Liver (tissue), 9 donors: ENCODE results near the gene SIL1. TPM values are rescaled to one million over a fixed set of nuclear protein-coding genes. Genes with fewer than 3 reads are reported as not detected.

Experiments
- DNase-seq: peaks from one replicate; pipeline ENCODE4 v3.0.0-alpha.2; 2017; ENCODE audit warnings: low spot score
- H3K27ac ChIP-seq, 2 donors: one replicate each; pipeline ENCODE4 v1.7.0; 2013; ENCODE audit warnings: inconsistent platforms in 2 of 2, low read length in 2 of 2, control low read depth in 1 of 2, low read depth in 1 of 2, mild to moderate bottlenecking in 1 of 2
- H3K27me3 ChIP-seq, 4 donors: one replicate each; pipeline versions ENCODE4 v1.6.1 to v1.7.0; 2013; ENCODE audit warnings: low read length in 3 of 4, inconsistent platforms in 1 of 4, mild to moderate bottlenecking in 1 of 4, moderate library complexity in 1 of 4; ENCODE audit not compliant: control insufficient read depth in 4 of 4, insufficient read depth in 4 of 4
- H3K36me3 ChIP-seq, 4 donors: one replicate each; pipeline versions ENCODE4 v1.6.1 to v1.7.0; 2013; ENCODE audit warnings: low read length in 3 of 4, mild to moderate bottlenecking in 3 of 4, low read depth in 1 of 4, moderate library complexity in 1 of 4; ENCODE audit not compliant: control insufficient read depth in 4 of 4, insufficient read depth in 3 of 4
- H3K4me1 ChIP-seq, 4 donors: one replicate each; pipeline versions ENCODE4 v1.6.1 to v1.7.0; 2013; ENCODE audit warnings: low read length in 3 of 4, mild to moderate bottlenecking in 3 of 4, moderate library complexity in 1 of 4; ENCODE audit not compliant: control insufficient read depth in 4 of 4, insufficient read depth in 4 of 4
- H3K4me3 ChIP-seq, 3 donors: one replicate each; pipeline versions ENCODE4 v1.6.1 to v1.7.0; 2013; ENCODE audit warnings: low read length in 3 of 3, control low read depth in 1 of 3, low read depth in 1 of 3, mild to moderate bottlenecking in 1 of 3
- H3K9ac ChIP-seq, 2 donors: one replicate each; pipeline ENCODE4 v1.7.0; 2013; ENCODE audit warnings: low read length in 2 of 2, mild to moderate bottlenecking in 2 of 2, moderate library complexity in 2 of 2, control low read depth in 1 of 2, low read depth in 1 of 2
- H3K9me3 ChIP-seq, 4 donors: one replicate each; pipeline versions ENCODE4 v1.6.1 to v1.7.0; 2013; ENCODE audit warnings: low read length in 3 of 4; ENCODE audit not compliant: control insufficient read depth in 4 of 4
- EGR1 ChIP-seq, 2 donors: IDR thresholded peaks; 2 replicates each; pipeline ENCODE4 v1.6.1; 2016 to 2018; ENCODE audit warnings: antibody characterized with exemption in 2 of 2, low read depth in 2 of 2
- FOXA1 ChIP-seq: IDR thresholded peaks from 2 replicates; pipeline ENCODE4 v1.6.1; 2016; ENCODE audit warnings: antibody characterized with exemption
- FOXA2 ChIP-seq: IDR thresholded peaks from 2 replicates; pipeline ENCODE4 v1.6.1; 2016; ENCODE audit warnings: antibody characterized with exemption
- GABPA ChIP-seq, 2 donors: IDR thresholded peaks in 1 of 2; conservative IDR thresholded peaks in 1 of 2; 2 replicates each; pipeline ENCODE4 v1.6.1; 2016; ENCODE audit warnings: antibody characterized with exemption in 2 of 2, mild to moderate bottlenecking in 1 of 2, moderate library complexity in 1 of 2
- HNF4A ChIP-seq, 2 donors: conservative IDR thresholded peaks; 2 replicates each; pipeline ENCODE4 v1.6.1; 2016; ENCODE audit warnings: antibody characterized with exemption in 2 of 2, mild to moderate bottlenecking in 2 of 2
- HNF4G ChIP-seq: IDR thresholded peaks from 2 replicates; pipeline ENCODE4 v1.6.1; 2016; ENCODE audit warnings: antibody characterized with exemption
- JUND ChIP-seq, 2 donors: IDR thresholded peaks; 2 replicates each; pipeline ENCODE4 v1.6.1; 2016; ENCODE audit warnings: antibody characterized with exemption in 2 of 2
- NR2F2 ChIP-seq: IDR thresholded peaks from 2 replicates; pipeline ENCODE4 v1.6.1; 2016; ENCODE audit warnings: antibody characterized with exemption
- RAD21 ChIP-seq, 2 donors: IDR thresholded peaks; 2 replicates each; pipeline ENCODE4 v1.6.1; 2016; ENCODE audit warnings: antibody characterized with exemption in 2 of 2, mild to moderate bottlenecking in 2 of 2
- RXRA ChIP-seq, 2 donors: IDR thresholded peaks; 2 replicates each; pipeline ENCODE4 v1.6.1; 2017 to 2018; ENCODE audit warnings: antibody characterized with exemption in 2 of 2, mild to moderate bottlenecking in 1 of 2
- SP1 ChIP-seq: IDR thresholded peaks from 2 replicates; pipeline ENCODE4 v1.6.1; 2018; ENCODE audit warnings: antibody characterized with exemption, mild to moderate bottlenecking
- TAF1 ChIP-seq: conservative IDR thresholded peaks from 2 replicates; pipeline ENCODE4 v1.6.1; 2016; ENCODE audit warnings: antibody characterized with exemption, mild to moderate bottlenecking
- YY1 ChIP-seq: IDR thresholded peaks from 2 replicates; pipeline ENCODE4 v1.6.1; 2016; ENCODE audit warnings: antibody characterized with exemption, mild to moderate bottlenecking
- WGBS: extraction: QIAGEN DNeasy Blood & Tissue Kit; methylation state at CpG from one replicate; pipeline ENCODE4 v1.1.7; 2013; 5-methylcytosine and 5-hydroxymethylcytosine counted together
- polyA plus RNA-seq, 2 donors: library from polyadenylated mRNA; stranded (reverse) in 1 of 2; unstranded in 1 of 2; fragments of 200-250 nt in 1 of 2; fragments of >200 nt in 1 of 2; fragmentation: Nextera tagmentation in 1 of 2; extraction: Ambion mirVana in 1 of 2; gene quantifications; one replicate each; pipeline versions ENCODE4 v1.2.1 to v1.2.3, GENCODE V29; 2013 to 2015
- total RNA-seq, 2 donors: library from RNA; depleted of rRNA; stranded (reverse); fragments of >200 nt; gene quantifications; one replicate each; pipeline ENCODE4 v1.2.3, GENCODE V29; 2014
- TF ChIP-seq, protein P1 (sequence below): IDR thresholded peaks from 2 replicates; pipeline ENCODE4 v1.6.1; 2016; ENCODE audit warnings: antibody characterized with exemption
- TF ChIP-seq, protein P2 (sequence below): IDR thresholded peaks from 2 replicates; pipeline ENCODE4 v1.6.1; 2016; ENCODE audit warnings: antibody characterized with exemption
- TF ChIP-seq, protein P3 (sequence below): fragments of 150-350 bp; IDR thresholded peaks from 2 replicates; pipeline ENCODE4 v1.5.1; 2017; ENCODE audit warnings: improper control_type of control experiment, low read depth, low read length; ENCODE audit not compliant: missing input control
- donor health status: healthy.
- donor health status: healthy.
- donor health status: healthy.
- donor health status: healthy.
- donor health status: healthy.

The SIL1 gene
- total and polyA plus RNA-seq, 4 donors, result 38.1 to 95.1 (median 76.2) TPM

- H3K27ac ChIP-seq, result no peak overlapping the region
- no peak for DNase-seq
- H3K27me3 ChIP-seq, result no peaks in the 10 kb centered on the region
- no peak overlapping the region for H3K9ac ChIP-seq
- TF ChIP-seq HNF4G, result no peak
- peak in 1 of 2 donors; percentile 30 for TF ChIP-seq JUND (IDR thresholded peaks at IDR 0.05)
- peaks cover 2 to 10% (median 7%) of the 10 kb centered on the region in 4 donors for H3K4me1 ChIP-seq
- H3K9me3 ChIP-seq, result no peaks in the 10 kb centered on the region
- 89% methylated on average over 2 of the region's 2 CpGs for WGBS
- no peak overlapping the region for H3K4me3 ChIP-seq
- peaks cover 0 to 2% (median 0%) of the 10 kb centered on the region in 4 donors for H3K36me3 ChIP-seq
Measured at GRCh38 chr5:139064613-139065012, 133.6 kb downstream of the SIL1 start.

- no peak for DNase-seq
- H3K36me3 ChIP-seq, result peaks cover 0 to 2% (median 0%) of the 10 kb centered on the region in 4 donors
- H3K9me3 ChIP-seq, result no peaks in the 10 kb centered on the region
- no peaks in the 10 kb centered on the region for H3K27me3 ChIP-seq
- no peak overlapping the region for H3K27ac ChIP-seq
- no peak overlapping the region for H3K9ac ChIP-seq
- no peak overlapping the region for H3K4me3 ChIP-seq
- H3K4me1 ChIP-seq, result peaks cover 2 to 10% (median 7%) of the 10 kb centered on the region in 4 donors
- 93% methylated on average over 1 of the region's 1 CpG for WGBS
- TF ChIP-seq EGR1 (IDR thresholded peaks at IDR 0.05; ENCODE audit: low read depth in 2 of 2), result no peak
- TF ChIP-seq FOXA2, result no peak
- TF ChIP-seq RAD21 (IDR thresholded peaks at IDR 0.05), result no peak
- TF ChIP-seq, protein P1, sequence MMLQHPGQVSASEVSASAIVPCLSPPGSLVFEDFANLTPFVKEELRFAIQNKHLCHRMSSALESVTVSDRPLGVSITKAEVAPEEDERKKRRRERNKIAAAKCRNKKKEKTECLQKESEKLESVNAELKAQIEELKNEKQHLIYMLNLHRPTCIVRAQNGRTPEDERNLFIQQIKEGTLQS, result no peak
- TF ChIP-seq FOXA1, result no peak
Measured at GRCh38 chr5:139063664-139064054, 134.5 kb downstream of the SIL1 start.

DNA sequence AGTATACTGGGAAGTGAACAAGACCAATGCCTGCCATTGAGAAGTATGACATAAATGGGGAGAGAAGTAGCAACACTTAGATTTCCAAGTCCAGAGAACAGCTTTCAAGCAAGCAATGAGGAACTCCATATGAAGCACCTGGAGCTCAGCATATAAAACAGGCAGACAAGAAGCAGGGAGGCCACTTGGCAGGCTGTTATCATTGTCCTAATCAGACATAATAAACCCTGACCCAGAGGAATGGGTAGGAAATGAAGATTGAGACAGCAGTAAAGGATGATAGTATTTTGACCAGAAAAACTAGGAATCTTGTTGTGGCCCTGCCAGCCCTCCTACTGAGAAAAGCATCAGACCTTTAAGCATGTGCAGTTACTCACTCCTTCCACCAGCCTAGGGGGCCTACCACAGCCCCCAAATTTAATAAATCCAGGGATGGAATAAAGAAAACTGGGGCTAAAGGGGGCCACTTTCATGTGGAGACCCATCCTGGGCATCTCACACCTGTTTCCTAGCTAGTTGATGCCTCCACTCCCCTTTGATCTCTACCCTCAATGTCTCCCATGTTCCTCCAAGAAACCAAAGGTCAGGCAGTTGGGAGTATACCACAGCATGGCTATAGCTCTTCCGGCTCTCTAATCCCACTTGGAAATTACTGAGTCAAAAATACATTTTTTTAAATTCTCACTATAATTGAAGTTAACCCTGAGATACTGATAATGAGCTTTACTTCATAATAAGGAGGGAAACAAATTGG is 135.1 kb downstream of the SIL1 start:
- H3K36me3 ChIP-seq, result peaks cover 0 to 2% (median 0%) of the 10 kb centered on the region in 4 donors
- peaks cover 2 to 10% (median 7%) of the 10 kb centered on the region in 4 donors for H3K4me1 ChIP-seq
- H3K9ac ChIP-seq, result no peak overlapping the region
- TF ChIP-seq SP1, result no peak
- no peak for TF ChIP-seq GABPA (IDR thresholded peaks at IDR 0.05 in 1 of 2, conservative IDR thresholded peaks at IDR 0.05 in 1 of 2)
- TF ChIP-seq, protein P2, sequence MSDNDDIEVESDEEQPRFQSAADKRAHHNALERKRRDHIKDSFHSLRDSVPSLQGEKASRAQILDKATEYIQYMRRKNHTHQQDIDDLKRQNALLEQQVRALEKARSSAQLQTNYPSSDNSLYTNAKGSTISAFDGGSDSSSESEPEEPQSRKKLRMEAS, result no peak
- no peak for TF ChIP-seq HNF4G
- no peak for TF ChIP-seq YY1
- WGBS, result 91% methylated on average over 1 of the region's 1 CpG
- H3K4me3 ChIP-seq, result no peak overlapping the region
- no peak overlapping the region for H3K27ac ChIP-seq
- H3K27me3 ChIP-seq, result no peaks in the 10 kb centered on the region
- DNase-seq, result no peak
- no peaks in the 10 kb centered on the region for H3K9me3 ChIP-seq

DNA sequence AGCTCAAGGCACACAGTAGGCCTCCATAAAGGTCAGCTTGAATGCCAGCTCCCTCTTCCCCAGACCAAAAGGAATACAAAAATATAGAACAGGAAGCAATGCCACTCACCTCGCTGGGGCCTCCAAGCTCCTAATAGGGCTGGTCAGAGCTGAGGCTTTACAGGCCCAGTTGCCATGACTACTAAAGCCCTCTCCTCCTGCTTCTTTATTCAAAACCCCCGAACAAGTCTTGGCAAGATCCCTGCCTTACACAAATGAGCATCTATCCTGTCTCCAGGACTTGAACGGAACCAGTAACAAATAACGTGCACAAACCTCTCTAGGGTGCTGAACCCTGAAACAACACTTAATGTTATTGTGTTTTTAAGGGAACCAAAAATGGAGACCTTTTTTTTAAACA is 136.3 kb downstream of the SIL1 start:
- Histone ChIP-seq H3K36me3 (peaks cover 0 to 2% (median 0%) of the 10 kb centered on the region in 4 donors), H3K9me3 (no peaks in the 10 kb centered on the region), H3K9ac (no peak overlapping the region), H3K4me1 (peaks cover 2 to 14% (median 9%) of the 10 kb centered on the region in 4 donors), H3K27me3 (no peaks in the 10 kb centered on the region), H3K4me3 (no peak overlapping the region), H3K27ac (peak overlapping the region in 1 of 2 donors; percentile 66)
- no peak for DNase-seq
- WGBS, result 87% methylated on average over 4 of the region's 4 CpGs
- TF ChIP-seq RXRA (IDR thresholded peaks at IDR 0.05), result no peak
- TF ChIP-seq, protein P3, sequence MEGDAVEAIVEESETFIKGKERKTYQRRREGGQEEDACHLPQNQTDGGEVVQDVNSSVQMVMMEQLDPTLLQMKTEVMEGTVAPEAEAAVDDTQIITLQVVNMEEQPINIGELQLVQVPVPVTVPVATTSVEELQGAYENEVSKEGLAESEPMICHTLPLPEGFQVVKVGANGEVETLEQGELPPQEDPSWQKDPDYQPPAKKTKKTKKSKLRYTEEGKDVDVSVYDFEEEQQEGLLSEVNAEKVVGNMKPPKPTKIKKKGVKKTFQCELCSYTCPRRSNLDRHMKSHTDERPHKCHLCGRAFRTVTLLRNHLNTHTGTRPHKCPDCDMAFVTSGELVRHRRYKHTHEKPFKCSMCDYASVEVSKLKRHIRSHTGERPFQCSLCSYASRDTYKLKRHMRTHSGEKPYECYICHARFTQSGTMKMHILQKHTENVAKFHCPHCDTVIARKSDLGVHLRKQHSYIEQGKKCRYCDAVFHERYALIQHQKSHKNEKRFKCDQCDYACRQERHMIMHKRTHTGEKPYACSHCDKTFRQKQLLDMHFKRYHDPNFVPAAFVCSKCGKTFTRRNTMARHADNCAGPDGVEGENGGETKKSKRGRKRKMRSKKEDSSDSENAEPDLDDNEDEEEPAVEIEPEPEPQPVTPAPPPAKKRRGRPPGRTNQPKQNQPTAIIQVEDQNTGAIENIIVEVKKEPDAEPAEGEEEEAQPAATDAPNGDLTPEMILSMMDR, result no peak
- TF ChIP-seq, protein P2, result no peak
- TF ChIP-seq HNF4G, result no peak
- no peak for TF ChIP-seq TAF1
- TF ChIP-seq SP1, result no peak
- TF ChIP-seq GABPA (IDR thresholded peaks at IDR 0.05 in 1 of 2, conservative IDR thresholded peaks at IDR 0.05 in 1 of 2), result no peak
- TF ChIP-seq NR2F2, result no peak
- no peak for TF ChIP-seq HNF4A (conservative IDR thresholded peaks at IDR 0.05)
- no peak for TF ChIP-seq JUND (IDR thresholded peaks at IDR 0.05)
- no peak for TF ChIP-seq FOXA1
- TF ChIP-seq FOXA2, result no peak
- no peak for TF ChIP-seq EGR1 (IDR thresholded peaks at IDR 0.05; ENCODE audit: low read depth in 2 of 2)
- TF ChIP-seq, protein P1, result no peak
